PC-3 (cell line): Measurements from ENCODE around the gene CDC7. TPM values are rescaled to one million over a fixed set of nuclear protein-coding genes. Genes with fewer than 3 reads are reported as not detected.

Experiments
- ATAC-seq: fragments of 200-7000 bp; cut with Tn5 transposase; 2 replicates; pipeline ENCODE4 v1.9.1; 2020; ENCODE audit warnings: mild to moderate bottlenecking, moderate library complexity
- BruUV-seq: library from RNA; stranded (reverse); fragments of 400-500 nt; replicated peaks from 2 replicates; lab custom pipeline; 2021; lab: Mats Ljungman, UMichigan
- CTCF ChIA-PET: fragments of 300-600 bp; sonication (Branson Sonifier 250); formaldehyde crosslinking; loops from one replicate; lab custom pipeline; 2022; ENCODE audit warnings: antibody characterized with exemption; lab: Charles Lee
- POLR2A ChIA-PET: fragments of 300-600 bp; sonication (Branson Sonifier 250); formaldehyde crosslinking; loops from one replicate; lab custom pipeline; 2022; ENCODE audit warnings: antibody characterized with exemption; ENCODE audit not compliant: unreplicated experiment; lab: Charles Lee
- DNase-seq: peaks from one replicate; pipeline ENCODE4 v3.0.0-alpha.2; 2015
- H2AFZ ChIP-seq: fragments of 300-600 bp; sonication (generic); 2 replicates; pipeline ENCODE4 v1.6.0; 2016; ENCODE audit warnings: antibody characterized with exemption, low read length
- H3F3A ChIP-seq: fragments of 300-600 bp; sonication (generic); one replicate; pipeline ENCODE4 v1.6.0; 2017; ENCODE audit warnings: antibody characterized with exemption, low read length, control low read depth, mild to moderate bottlenecking; ENCODE audit not compliant: unreplicated experiment
- H3K27ac ChIP-seq: fragments of 300-600 bp; sonication (generic); 2 replicates; pipeline ENCODE4 v1.5.1; 2016; ENCODE audit warnings: mild to moderate bottlenecking, low read length
- H3K27me3 ChIP-seq: fragments of 300-600 bp; sonication (generic); 2 replicates; pipeline ENCODE4 v1.6.1; 2016; ENCODE audit warnings: low read length, mixed read lengths
- H3K36me3 ChIP-seq: fragments of 300-600 bp; sonication (generic); 2 replicates; pipeline ENCODE4 v1.6.1; 2016; ENCODE audit warnings: low read depth, mixed run types, low read length, mixed read lengths
- H3K4me1 ChIP-seq: fragments of 300-600 bp; sonication (generic); 2 replicates; pipeline ENCODE4 v1.5.1; 2016; ENCODE audit warnings: low read length; ENCODE audit not compliant: insufficient read depth
- H3K4me2 ChIP-seq: fragments of 300-600 bp; sonication (generic); 2 replicates; pipeline ENCODE4 v1.6.0; 2016; ENCODE audit warnings: low read length
- H3K4me3 ChIP-seq: fragments of 300-600 bp; sonication (generic); 2 replicates; pipeline ENCODE4 v1.5.1; 2016; ENCODE audit warnings: mild to moderate bottlenecking, low read length, mixed read lengths
- H3K79me2 ChIP-seq: fragments of 300-600 bp; sonication (generic); 2 replicates; pipeline ENCODE4 v1.6.1; 2017; ENCODE audit warnings: low read length, mixed read lengths
- H3K9ac ChIP-seq: fragments of 300-600 bp; sonication (generic); 2 replicates; pipeline ENCODE4 v1.6.0; 2016; ENCODE audit warnings: mild to moderate bottlenecking, low read length
- H3K9me2 ChIP-seq: fragments of 300-600 bp; sonication (generic); replicated peaks from 2 replicates; pipeline ENCODE4 v1.6.1; 2016; ENCODE audit warnings: mixed run types, low read length, mixed read lengths
- H3K9me3 ChIP-seq: fragments of 300-600 bp; sonication (generic); 2 replicates; pipeline ENCODE4 v1.6.1; 2016; ENCODE audit warnings: low read length, mixed read lengths
- H4K20me1 ChIP-seq: fragments of 300-600 bp; sonication (generic); 2 replicates; pipeline ENCODE4 v1.6.1; 2016; ENCODE audit warnings: low read length, mixed read lengths
- EZH2 ChIP-seq: fragments of 300-600 bp; sonication (generic); IDR thresholded peaks from one replicate; pipeline ENCODE4 v1.6.1; 2017; ENCODE audit warnings: antibody characterized with exemption, mild to moderate bottlenecking, low read length; ENCODE audit not compliant: unreplicated experiment
- EZH2phosphoT487 ChIP-seq: fragments of 300-600 bp; sonication (generic); IDR thresholded peaks from 2 replicates; pipeline ENCODE4 v1.6.1; 2018; ENCODE audit warnings: mild to moderate bottlenecking, antibody characterized with exemption, low read length, borderline replicate concordance
- intact Hi-C: fragments of 100-400 bp; cut with micrococcal nuclease; formaldehyde crosslinking; loops from 2 replicates; pipeline ENCODE4 v1.9.0; 2023
- total RNA-seq: library from RNA; depleted of rRNA; stranded (reverse); fragments of >200 nt; gene quantifications from 2 replicates; pipeline ENCODE4 v1.2.3, GENCODE V29; 2014
- TF ChIP-seq, protein P1 (sequence below): fragments of 300-600 bp; sonication (generic); conservative IDR thresholded peaks from 2 replicates; pipeline ENCODE4 v1.5.1; 2017; ENCODE audit warnings: antibody characterized with exemption, low read depth, mild to moderate bottlenecking, low read length

The CDC7 gene
- total RNA-seq, 1 experiment from 2014 or later = 10.0 TPM

DNA sequence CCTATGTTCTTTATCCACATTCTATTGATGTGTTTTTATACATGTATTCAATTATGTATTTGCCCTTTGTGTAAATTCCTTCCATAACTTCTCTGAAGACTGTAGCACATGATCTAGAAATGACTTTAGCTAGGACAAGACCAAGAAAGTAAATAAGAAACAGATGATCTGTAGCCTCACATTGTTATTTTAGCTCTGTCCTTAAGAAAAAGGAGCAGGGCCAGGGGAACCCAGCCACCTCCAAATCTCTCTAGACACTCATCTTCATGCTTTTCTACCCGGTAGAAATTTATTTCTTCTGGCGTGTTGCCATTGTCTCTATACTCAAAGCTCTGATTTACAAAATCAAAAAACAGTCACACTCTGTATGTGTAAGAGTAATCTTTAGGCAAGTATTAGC, 27.1 kb downstream of the CDC7 start:
- H4K20me1 ChIP-seq = no peaks in the 10 kb centered on the region
- no peak for ATAC-seq

DNA sequence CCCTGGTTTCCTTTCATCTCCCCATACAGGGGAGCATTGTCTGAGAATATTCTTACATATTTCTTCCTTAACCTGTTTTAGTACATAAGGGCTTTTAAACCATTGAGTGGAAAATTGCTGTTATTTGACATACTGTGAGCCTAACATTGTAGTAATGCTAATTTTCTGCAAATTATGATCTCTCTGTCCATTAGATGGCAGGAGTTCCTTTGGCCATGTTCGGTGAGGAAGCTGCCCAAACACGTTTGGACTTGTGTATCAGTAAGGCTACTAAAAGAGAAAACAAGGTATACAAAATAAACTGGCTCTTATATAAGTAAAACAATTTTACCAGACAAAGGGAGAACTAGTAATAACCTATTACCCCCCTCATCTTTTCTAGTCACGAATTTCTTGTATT, 29.2 kb downstream of the CDC7 start:
- no peaks in the 10 kb centered on the region for H3F3A ChIP-seq
- H2AFZ ChIP-seq = no peak overlapping the region
- H3K36me3 ChIP-seq = no peaks in the 10 kb centered on the region
- no peak overlapping the region for H3K27ac ChIP-seq
- H3K79me2 ChIP-seq = no peaks in the 10 kb centered on the region
- H3K9ac ChIP-seq = no peak overlapping the region
- H3K9me3 ChIP-seq = no peaks in the 10 kb centered on the region
- H3K4me2 ChIP-seq = no peak overlapping the region
- ChIA-PET CTCF (interaction anchor here (0.7 to 1.0 kb wide), 2 partner anchors 11 to 307 kb away, joined by 3 to 4 read pairs; no protein-coding TSS in a partner anchor), POLR2A (no interaction called here)
- peak; percentile 58 for DNase-seq
- peak; percentile 73 for ATAC-seq
- H3K4me3 ChIP-seq = no peak overlapping the region
- no peaks in the 10 kb centered on the region for H4K20me1 ChIP-seq
- intact Hi-C loops = loop anchor here (1.0 to 5.0 kb wide), 3 partner anchors 82 to 397 kb away; partner anchors contain the start of gene TGFBR3
- BruUV-seq = no TSS peak
- no peaks in the 10 kb centered on the region for H3K4me1 ChIP-seq
- no peak for TF ChIP-seq EZH2phosphoT487
- no peak for TF ChIP-seq EZH2
- TF ChIP-seq, protein P1, sequence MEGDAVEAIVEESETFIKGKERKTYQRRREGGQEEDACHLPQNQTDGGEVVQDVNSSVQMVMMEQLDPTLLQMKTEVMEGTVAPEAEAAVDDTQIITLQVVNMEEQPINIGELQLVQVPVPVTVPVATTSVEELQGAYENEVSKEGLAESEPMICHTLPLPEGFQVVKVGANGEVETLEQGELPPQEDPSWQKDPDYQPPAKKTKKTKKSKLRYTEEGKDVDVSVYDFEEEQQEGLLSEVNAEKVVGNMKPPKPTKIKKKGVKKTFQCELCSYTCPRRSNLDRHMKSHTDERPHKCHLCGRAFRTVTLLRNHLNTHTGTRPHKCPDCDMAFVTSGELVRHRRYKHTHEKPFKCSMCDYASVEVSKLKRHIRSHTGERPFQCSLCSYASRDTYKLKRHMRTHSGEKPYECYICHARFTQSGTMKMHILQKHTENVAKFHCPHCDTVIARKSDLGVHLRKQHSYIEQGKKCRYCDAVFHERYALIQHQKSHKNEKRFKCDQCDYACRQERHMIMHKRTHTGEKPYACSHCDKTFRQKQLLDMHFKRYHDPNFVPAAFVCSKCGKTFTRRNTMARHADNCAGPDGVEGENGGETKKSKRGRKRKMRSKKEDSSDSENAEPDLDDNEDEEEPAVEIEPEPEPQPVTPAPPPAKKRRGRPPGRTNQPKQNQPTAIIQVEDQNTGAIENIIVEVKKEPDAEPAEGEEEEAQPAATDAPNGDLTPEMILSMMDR = peak; percentile 71
- H3K27me3 ChIP-seq = no peaks in the 10 kb centered on the region
- no peaks in the 10 kb centered on the region for H3K9me2 ChIP-seq

More for the DNA sequence above, 27.1 kb downstream of the CDC7 start:
- H3K4me1 ChIP-seq = no peaks in the 10 kb centered on the region
- no peaks in the 10 kb centered on the region for H3K9me2 ChIP-seq
- intact Hi-C loops = no loop called here
- CTCF ChIA-PET = no interaction called here
- no TSS peak for BruUV-seq
- TF ChIP-seq EZH2phosphoT487 (no peak), EZH2 (no peak)
- TF ChIP-seq, protein P1 = no peak
- DNase-seq = no peak
- no peaks in the 10 kb centered on the region for H3F3A ChIP-seq
- H3K9me3 ChIP-seq = no peaks in the 10 kb centered on the region
- no peak overlapping the region for H3K27ac ChIP-seq
- H2AFZ ChIP-seq = no peak overlapping the region
- POLR2A ChIA-PET = no interaction called here
- no peaks in the 10 kb centered on the region for H3K27me3 ChIP-seq
- no peak overlapping the region for H3K9ac ChIP-seq
- no peak overlapping the region for H3K4me3 ChIP-seq
- H3K36me3 ChIP-seq = no peaks in the 10 kb centered on the region
- no peaks in the 10 kb centered on the region for H3K79me2 ChIP-seq
- H3K4me2 ChIP-seq = no peak overlapping the region

DNA sequence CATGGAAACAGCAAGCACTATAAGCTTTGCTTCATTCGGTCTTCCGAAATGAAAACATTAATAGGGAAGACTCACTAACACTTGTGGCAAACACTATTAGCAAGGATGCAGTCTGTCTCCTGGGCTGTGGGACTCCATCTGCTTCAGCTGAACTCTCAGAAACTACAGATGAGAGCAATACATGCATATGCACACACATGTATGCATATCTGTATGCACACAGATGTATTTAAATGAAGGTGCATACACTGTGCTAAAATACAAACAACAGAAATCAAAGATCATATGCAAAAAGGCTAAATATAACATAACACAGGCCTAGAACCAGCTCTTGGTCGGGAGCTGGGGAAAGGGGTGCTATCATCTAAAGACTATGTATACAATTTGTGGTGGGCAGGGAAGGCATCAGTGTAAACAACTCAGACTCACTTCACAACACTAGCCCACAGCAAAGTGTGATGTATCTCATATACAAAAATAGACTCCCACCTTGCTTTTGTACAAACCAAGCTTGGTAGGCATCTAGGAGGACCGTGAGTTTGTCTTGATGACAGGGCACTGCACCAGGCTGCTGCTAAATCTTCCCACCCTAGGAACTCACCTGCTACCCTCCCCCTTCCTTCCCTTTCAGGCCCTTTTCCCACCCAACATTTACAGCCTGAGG, 32.8 kb downstream of the CDC7 start:
- Histone ChIP-seq H3K4me1 (no peaks in the 10 kb centered on the region), H4K20me1 (no peaks in the 10 kb centered on the region), H3F3A (no peaks in the 10 kb centered on the region), H3K4me3 (no peak overlapping the region), H2AFZ (no peak overlapping the region), H3K79me2 (no peaks in the 10 kb centered on the region), H3K9me3 (no peaks in the 10 kb centered on the region), H3K9ac (no peak overlapping the region), H3K27ac (no peak overlapping the region), H3K9me2 (no peaks in the 10 kb centered on the region), H3K27me3 (no peaks in the 10 kb centered on the region), H3K4me2 (no peak overlapping the region), H3K36me3 (no peaks in the 10 kb centered on the region)
- POLR2A ChIA-PET = no interaction called here
- no peak for TF ChIP-seq EZH2
- TF ChIP-seq EZH2phosphoT487 = no peak
- TF ChIP-seq, protein P1 = no peak
- no peak for ATAC-seq
- intact Hi-C loops = loop anchor here (5.0 kb wide), 2 partner anchors 79 to 354 kb away; partner anchors contain the start of gene TGFBR3
- no peak for DNase-seq
- CTCF ChIA-PET = no interaction called here
- BruUV-seq = no TSS peak
